DMS153 (cell line): Measurements from ENCODE around the gene FERMT1.
"Not testable (repeated sequence)": the region's sequence is repeated elsewhere in the genome, so short reads cannot be mapped to it uniquely, and the experiment has no call there.

Source experiments
- DNase-seq: peaks from one replicate; lab custom pipeline; 2025; lab: John Stamatoyannopoulos, UW

Gene FERMT1

GRCh38 chr20:6040958-6041807 lies 81.6 kb downstream of the FERMT1 start:
- DNase-seq, result no peak

- no peak for DNase-seq
Measured at GRCh38 chr20:6040540-6040939, 82.3 kb downstream of the FERMT1 start.

GRCh38 chr20:6039766-6040165 lies 83.1 kb downstream of the FERMT1 start:
- DNase-seq, result no peak

GRCh38 chr20:6038256-6038655 lies 84.6 kb downstream of the FERMT1 start:
- DNase-seq, result no peak

GRCh38 chr20:6037082-6037481 lies 85.7 kb downstream of the FERMT1 start:
- no peak for DNase-seq

GRCh38 chr20:6036213-6036612 lies 86.6 kb downstream of the FERMT1 start:
- no peak for DNase-seq

GRCh38 chr20:6034134-6034969 lies 88.5 kb downstream of the FERMT1 start:
- DNase-seq, result no peak

GRCh38 chr20:6032907-6033306 lies 89.9 kb downstream of the FERMT1 start:
- not testable (repeated sequence) for DNase-seq

- no peak for DNase-seq
Measured at GRCh38 chr20:6030453-6031080, 92.3 kb downstream of the FERMT1 start.

GRCh38 chr20:6029538-6029937 lies 93.3 kb downstream of the FERMT1 start:
- DNase-seq, result no peak

GRCh38 chr20:6028818-6029217 lies 94.0 kb downstream of the FERMT1 start:
- no peak for DNase-seq

- no peak for DNase-seq
Measured at GRCh38 chr20:6026051-6026450, 96.8 kb downstream of the FERMT1 start.
